ENCODE measurements around the gene ZEB2. TPM values are rescaled to one million over a fixed set of nuclear protein-coding genes. Genes with fewer than 3 reads are reported as not detected.
"Not testable (repeated sequence)": the region's sequence is repeated elsewhere in the genome, so short reads cannot be mapped to it uniquely, and the experiment has no call there.

ZEB2 gene
- total and polyA plus RNA-seq, 2 of the 13 experiments (the other 11 are each of a cell fraction or from before 2014, with no cell fraction given) = 0.07 TPM; not detected in 1

- no peak for TF ChIP-seq KAT7 (CRISPR knock-in tag; IDR thresholded peaks at IDR 0.05; ENCODE audit: borderline replicate concordance)
- TF ChIP-seq MTERF4 (CRISPR knock-in tag; IDR thresholded peaks at IDR 0.05) = no peak
- TF ChIP-seq RBM22 (optimal IDR thresholded peaks at IDR 0.05; ENCODE audit: low read length) = no peak
Measured at GRCh38 chr2:144364944-144365738, 154.8 kb downstream of the ZEB2 start (continued).

GRCh38 chr2:144364247-144364646 lies 155.7 kb downstream of the ZEB2 start:
- ATAC-seq; H2AFZ ChIP-seq (ENCODE audit: low read length); POLR2A ChIA-PET; CTCF ChIA-PET (ENCODE audit: low intra/inter-chr PET ratio, low total read pairs); H3K36me3 ChIP-seq (replicated peaks in 1 of 2; ENCODE audit: control insufficient read depth in 1 of 2, insufficient read depth in 2 of 2, low read length in 2 of 2); in situ Hi-C loops (cut with HindIII; ENCODE audit: extremely low pct_ligation_motif_present, low pct_unique_long_range_greater_than_20kb); FAIRE-seq; H3K9ac ChIP-seq (ENCODE audit: insufficient read depth, low read depth, low read length); H3K79me2 ChIP-seq (ENCODE audit: insufficient read depth, low read length); H4K20me1 ChIP-seq (ENCODE audit: insufficient read depth, low read length); BruUV-seq (replicated peaks); H3K9me3 ChIP-seq (ENCODE audit: low read length); H3K4me3 ChIP-seq (replicated peaks in 1 of 3; ENCODE audit: insufficient read depth in 1 of 3, low read depth in 2 of 3, low read length in 3 of 3); H3K4me2 ChIP-seq (ENCODE audit: low read depth, low read length); DNase-seq (ENCODE audit: low spot score); H3K27ac ChIP-seq (ENCODE audit: extremely low read length, insufficient read depth, low read length); H3K27me3 ChIP-seq (ENCODE audit: control insufficient read depth in 1 of 2, insufficient read depth in 2 of 2, low read length in 2 of 2); intact Hi-C loops (cut with micrococcal nuclease; ENCODE audit: unreplicated experiment); H3K4me1 ChIP-seq (ENCODE audit: insufficient read depth, low read length): not testable (repeated sequence)
- 41% methylated on average over 7 of the region's 7 CpGs for WGBS (ENCODE audit: low lambda C conversion rate)

GRCh38 chr2:144362401-144362800 lies 157.5 kb downstream of the ZEB2 start:
- DNase-seq (ENCODE audit: low spot score) (no peak), ATAC-seq (no peak), FAIRE-seq (no peak)
- Histone ChIP-seq H3K79me2 (ENCODE audit: insufficient read depth, low read length) (no peaks in the 10 kb centered on the region), H3K4me1 (ENCODE audit: insufficient read depth, low read length) (no peaks in the 10 kb centered on the region), H3K9me3 (ENCODE audit: low read length) (no peaks in the 10 kb centered on the region), H3K4me2 (ENCODE audit: low read depth, low read length) (no peak overlapping the region), H3K27ac (ENCODE audit: extremely low read length, insufficient read depth, low read length) (no peak overlapping the region), H4K20me1 (ENCODE audit: insufficient read depth, low read length) (no peaks in the 10 kb centered on the region), H3K27me3 (ENCODE audit: control insufficient read depth in 1 of 2, insufficient read depth in 2 of 2, low read length in 2 of 2) (no peaks in the 10 kb centered on the region), H3K9ac (ENCODE audit: insufficient read depth, low read depth, low read length) (no peak overlapping the region), H3K36me3 (replicated peaks in 1 of 2; ENCODE audit: control insufficient read depth in 1 of 2, insufficient read depth in 2 of 2, low read length in 2 of 2) (no peaks in the 10 kb centered on the region), H2AFZ (ENCODE audit: low read length) (no peak overlapping the region), H3K4me3 (replicated peaks in 1 of 3; ENCODE audit: insufficient read depth in 1 of 3, low read depth in 2 of 3, low read length in 3 of 3) (no peak overlapping the region)
- no TSS peak for BruUV-seq (replicated peaks)
- TF ChIP-seq ZEB1 (IDR thresholded peaks at IDR 0.05; ENCODE audit: insufficient replicate concordance, low read depth) (no peak), ZBTB25 (CRISPR knock-in tag; IDR thresholded peaks at IDR 0.05) (no peak), ZNF597 (CRISPR knock-in tag; IDR thresholded peaks at IDR 0.05) (no peak), ZNF775 (CRISPR knock-in tag; IDR thresholded peaks at IDR 0.05; ENCODE audit: borderline replicate concordance) (no peak), ZNF20 (CRISPR knock-in tag; IDR thresholded peaks at IDR 0.05) (no peak), NRL (CRISPR knock-in tag; IDR thresholded peaks at IDR 0.05; ENCODE audit: borderline replicate concordance) (no peak), MXI1 (IDR thresholded peaks at IDR 0.05; ENCODE audit: borderline replicate concordance, low read depth, low read length) (no peak), NFE2 (CRISPR knock-in tag; IDR thresholded peaks at IDR 0.05) (no peak)
- ChIA-PET CTCF (ENCODE audit: low intra/inter-chr PET ratio, low total read pairs) (no interaction called here), POLR2A (no interaction called here)
- intact Hi-C loops (cut with micrococcal nuclease; ENCODE audit: unreplicated experiment) = no loop called here
- in situ Hi-C loops (cut with HindIII; ENCODE audit: extremely low pct_ligation_motif_present, low pct_unique_long_range_greater_than_20kb) = no loop called here
- WGBS (ENCODE audit: low lambda C conversion rate) = 50% methylated on average over 1 of the region's 1 CpG

Measured in HepG2 (cell line).